A673 (cell line): ENCODE results near the gene DEDD. TPM values are rescaled to one million over a fixed set of nuclear protein-coding genes. Genes with fewer than 3 reads are reported as not detected.

Experiments used
- BruUV-seq: library from RNA; stranded (reverse); fragments of 400-500 nt; replicated peaks from 2 replicates; lab custom pipeline; 2021; lab: Mats Ljungman, UMichigan
- CTCF ChIA-PET: fragments of 300-600 bp; sonication (Branson Sonifier 250); formaldehyde crosslinking; loops from one replicate; lab custom pipeline; 2022; ENCODE audit warnings: antibody characterized with exemption; lab: Charles Lee
- POLR2A ChIA-PET: fragments of 300-600 bp; sonication (Branson Sonifier 250); formaldehyde crosslinking; loops from one replicate; lab custom pipeline; 2022; ENCODE audit warnings: antibody characterized with exemption; ENCODE audit not compliant: low non-redundant PET; lab: Charles Lee
- DNase-seq: peaks from one replicate; pipeline ENCODE4 v3.0.0-alpha.2; 2015; ENCODE audit warnings: low spot score
- H3K27ac ChIP-seq: fragments of 200-600 bp; sonication (generic); 2 replicates; pipeline ENCODE4 v1.5.1; 2016; ENCODE audit warnings: mixed run types, low read depth, mild to moderate bottlenecking, mixed read lengths, antibody characterized with exemption, low read length; ENCODE audit not compliant: poor library complexity, severe bottlenecking
- H3K27me3 ChIP-seq: fragments of 200-600 bp; sonication (generic); replicated peaks from 2 replicates; pipeline ENCODE4 v1.6.1; 2017; ENCODE audit warnings: mixed run types, low read depth, mild to moderate bottlenecking, mixed read lengths, antibody characterized with exemption, low read length; ENCODE audit not compliant: insufficient read depth, poor library complexity
- H3K36me3 ChIP-seq: fragments of 200-600 bp; sonication (generic); 2 replicates; pipeline ENCODE4 v1.6.1; 2016; ENCODE audit warnings: mixed run types, mild to moderate bottlenecking, mixed read lengths, antibody characterized with exemption, low read length; ENCODE audit not compliant: insufficient read depth, poor library complexity, severe bottlenecking
- H3K4me1 ChIP-seq: fragments of 200-600 bp; sonication (generic); 2 replicates; pipeline ENCODE4 v1.6.1; 2017; ENCODE audit warnings: mixed run types, mild to moderate bottlenecking, mixed read lengths, antibody characterized with exemption, low read length; ENCODE audit not compliant: insufficient read depth, poor library complexity, severe bottlenecking
- H3K4me3 ChIP-seq: fragments of 200-600 bp; sonication (generic); 2 replicates; pipeline ENCODE4 v1.5.1; 2016; ENCODE audit warnings: low read depth, mixed run types, mild to moderate bottlenecking, mixed read lengths, low read length; ENCODE audit not compliant: poor library complexity, severe bottlenecking
- H3K9me3 ChIP-seq: fragments of 200-600 bp; sonication (generic); 2 replicates; pipeline ENCODE4 v1.6.1; 2016; ENCODE audit warnings: mixed run types, low read depth, mild to moderate bottlenecking, mixed read lengths, antibody characterized with exemption, low read length; ENCODE audit not compliant: poor library complexity, severe bottlenecking
- CTCF ChIP-seq: fragments of 300-800, 200-600 bp; sonication (generic); conservative IDR thresholded peaks from 2 replicates; pipeline ENCODE4 v1.5.1; 2017; ENCODE audit warnings: low read depth, mild to moderate bottlenecking, antibody characterized with exemption, low read length, moderate library complexity, mixed read lengths
- EZH2 ChIP-seq: fragments of 200-600 bp; sonication (generic); IDR thresholded peaks from 2 replicates; pipeline ENCODE4 v1.6.1; 2017; ENCODE audit warnings: borderline replicate concordance, low read depth, mild to moderate bottlenecking, mixed read lengths, antibody characterized with exemption, low read length; ENCODE audit not compliant: poor library complexity, severe bottlenecking
- intact Hi-C: fragments of 100-400 bp; cut with micrococcal nuclease; formaldehyde crosslinking; loops from one replicate; pipeline ENCODE4 v1.10.0; 2022; ENCODE audit not compliant: unreplicated experiment
- total RNA-seq: library from RNA; stranded (reverse); gene quantifications from 2 replicates; pipeline ENCODE4 v1.2.3, GENCODE V29; 2021

Gene DEDD
- total RNA-seq, 1 experiment from 2014 or later: 54.6 TPM

DNA sequence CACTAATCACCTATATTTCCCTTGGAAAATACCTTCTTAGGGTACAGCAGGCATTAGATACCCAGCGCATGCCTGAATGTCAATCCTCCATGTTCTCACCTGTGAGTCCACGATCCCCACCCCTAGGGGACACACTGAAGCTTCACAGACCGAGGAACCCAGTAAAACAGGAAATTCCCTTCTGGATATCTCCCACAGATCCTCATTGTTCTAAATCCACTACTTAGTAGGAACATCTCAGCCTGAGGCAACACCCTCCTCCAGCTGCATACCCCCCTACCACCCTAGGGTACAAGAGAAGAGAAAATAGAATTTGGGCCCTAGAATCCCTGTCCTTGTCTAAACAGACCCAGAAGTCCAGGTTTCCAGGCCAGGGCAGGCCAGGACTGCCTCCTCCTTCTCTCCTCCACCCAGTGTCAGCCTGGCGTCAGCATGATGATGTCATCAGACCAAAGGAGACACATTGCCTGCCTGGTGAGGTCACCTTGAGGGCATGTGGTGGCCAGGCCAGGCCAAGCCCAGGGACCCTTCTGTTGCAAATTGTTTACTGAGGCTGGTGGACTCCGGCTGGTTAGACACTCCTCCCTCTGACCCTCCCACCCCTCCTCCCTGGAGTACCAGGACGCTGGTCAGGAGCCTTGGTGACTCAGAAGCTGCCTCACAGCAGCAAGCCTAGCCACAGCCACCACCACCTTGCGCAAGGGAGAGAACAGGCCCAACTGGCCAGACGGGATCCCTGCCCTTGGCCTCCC, 49.3 kb downstream of the DEDD start:
- H3K36me3 ChIP-seq: no peaks in the 10 kb centered on the region
- POLR2A ChIA-PET: no interaction called here
- no TSS peak for BruUV-seq
- DNase-seq: no peak
- intact Hi-C loops: no loop called here
- no peak overlapping the region for H3K27ac ChIP-seq
- no peaks in the 10 kb centered on the region for H3K27me3 ChIP-seq
- H3K9me3 ChIP-seq: no peaks in the 10 kb centered on the region
- H3K4me3 ChIP-seq: no peak overlapping the region
- CTCF ChIA-PET: no interaction called here
- H3K4me1 ChIP-seq: no peaks in the 10 kb centered on the region
- TF ChIP-seq CTCF (no peak), EZH2 (no peak)

DNA sequence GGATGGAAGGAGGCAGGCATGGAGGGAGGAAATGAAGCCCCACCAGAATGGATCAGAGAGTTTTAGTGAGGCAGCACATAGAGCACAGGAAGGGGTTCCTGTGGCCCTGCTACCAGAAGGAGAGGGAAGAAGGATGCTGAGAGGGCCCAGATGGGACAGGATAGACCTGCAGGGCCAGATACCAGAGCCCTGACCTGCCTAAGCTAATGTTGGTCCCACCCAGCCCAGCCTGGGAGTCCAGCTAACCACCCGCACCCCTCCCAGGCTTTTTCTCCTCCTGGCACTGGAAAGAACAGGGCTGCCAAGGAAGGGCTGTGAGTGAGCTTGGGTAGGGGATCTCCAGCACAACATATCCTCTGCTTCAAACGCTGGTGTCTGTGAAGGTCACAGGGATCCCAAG, 50.0 kb downstream of the DEDD start:
- H3K4me3 ChIP-seq: no peak overlapping the region
- H3K36me3 ChIP-seq: no peaks in the 10 kb centered on the region
- TF ChIP-seq CTCF: no peak
- no peaks in the 10 kb centered on the region for H3K9me3 ChIP-seq
- DNase-seq: no peak
- ChIA-PET POLR2A (no interaction called here), CTCF (no interaction called here)
- H3K4me1 ChIP-seq: no peaks in the 10 kb centered on the region
- no peaks in the 10 kb centered on the region for H3K27me3 ChIP-seq
- intact Hi-C loops: no loop called here
- no peak overlapping the region for H3K27ac ChIP-seq
- no TSS peak for BruUV-seq

GRCh38 chr1:161081519-161081918, 50.9 kb downstream of the DEDD start:
- TF ChIP-seq CTCF (no peak), EZH2 (no peak)
- no TSS peak for BruUV-seq
- ChIA-PET CTCF (no interaction called here), POLR2A (no interaction called here)
- intact Hi-C loops: no loop called here
- H3K27me3 ChIP-seq: no peaks in the 10 kb centered on the region
- no peak overlapping the region for H3K4me3 ChIP-seq
- no peak overlapping the region for H3K27ac ChIP-seq
- H3K36me3 ChIP-seq: no peaks in the 10 kb centered on the region
- DNase-seq: no peak
- H3K4me1 ChIP-seq: no peaks in the 10 kb centered on the region
- H3K9me3 ChIP-seq: no peaks in the 10 kb centered on the region
